Erythroblast (primary cell): ENCODE measurements around the gene FCRL6.

Source experiments
- GATA1 ChIP-seq: IDR thresholded peaks from 2 replicates; pipeline ENCODE4 v1.6.1; 2011; ENCODE audit warnings: low read depth, mild to moderate bottlenecking, control low read depth, low read length, moderate library complexity
- POLR2A ChIP-seq: IDR thresholded peaks from 2 replicates; pipeline ENCODE4 v1.6.1; 2011; ENCODE audit warnings: mild to moderate bottlenecking, low read length

DNA sequence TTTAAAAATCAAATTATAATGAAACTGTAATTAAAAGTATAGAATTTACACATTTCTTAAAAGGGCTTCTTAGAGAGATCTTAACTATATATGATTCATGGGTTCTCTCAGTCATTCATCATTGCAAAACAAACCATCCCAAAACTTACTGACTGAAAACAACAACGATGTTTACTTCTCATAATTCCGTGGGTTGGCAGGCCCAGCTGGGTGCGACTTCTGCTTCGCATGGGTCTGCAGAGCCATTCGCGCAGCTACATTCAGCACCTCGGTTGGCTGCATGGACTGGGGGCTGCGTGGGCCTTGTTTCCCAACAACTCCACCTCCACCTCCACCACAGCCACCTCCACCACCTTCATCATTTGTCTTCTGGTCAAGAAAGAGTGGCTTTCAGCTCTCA lies 28.6 kb downstream of the FCRL6 start:
- TF ChIP-seq POLR2A = no peak
- TF ChIP-seq GATA1 = no peak
